IMR-90 (cell line): ENCODE measurements around the gene OCIAD1. TPM values are rescaled to one million over a fixed set of nuclear protein-coding genes. Genes with fewer than 3 reads are reported as not detected.

ENCODE experiments used
- ATAC-seq: fragments of 200-7000 bp; cut with Tn5 transposase; 2 replicates; pipeline ENCODE4 v1.9.1; 2020; ENCODE audit warnings: low read depth, mild to moderate bottlenecking, moderate library complexity
- BruUV-seq: library from RNA; stranded (reverse); fragments of 400-500 nt; replicated peaks from 2 replicates; lab custom pipeline; 2021; lab: Mats Ljungman, UMichigan
- CTCF ChIA-PET: fragments of 300-600 bp; formaldehyde crosslinking; extraction: SDS; loops from one replicate; lab custom pipeline; 2021; ENCODE audit warnings: antibody characterized with exemption; lab: Yijun Ruan, JAX
- POLR2A ChIA-PET: fragments of 300-600 bp; sonication (Branson Sonifier 250); formaldehyde crosslinking; loops from one replicate; lab custom pipeline; 2022; ENCODE audit warnings: antibody characterized with exemption; ENCODE audit not compliant: unreplicated experiment; lab: Charles Lee
- DNase-seq: peaks from one replicate; pipeline ENCODE4 v3.0.0; 2013
- H2AFZ ChIP-seq: replicated peaks from 2 replicates; pipeline ENCODE3; 2013; ENCODE audit warnings: low read length, mild to moderate bottlenecking; ENCODE audit not compliant: poor library complexity
- H2AK5ac ChIP-seq: 2 replicates; pipeline ENCODE4 v1.6.1; 2013; ENCODE audit warnings: low read depth, low read length, inconsistent platforms
- H2AK9ac ChIP-seq: replicated peaks from 2 replicates; pipeline ENCODE3; 2013; ENCODE audit warnings: mild to moderate bottlenecking, low read depth, low read length, moderate library complexity; ENCODE audit not compliant: poor library complexity
- H2BK120ac ChIP-seq: 2 replicates; pipeline ENCODE4 v1.6.1; 2013; ENCODE audit warnings: low read depth, low read length, inconsistent platforms
- H2BK15ac ChIP-seq: 3 replicates; pipeline ENCODE4 v1.6.1; 2013; ENCODE audit warnings: low read depth, low read length, inconsistent platforms
- H2BK20ac ChIP-seq: 2 replicates; pipeline ENCODE4 v1.6.1; 2013; ENCODE audit warnings: low read depth, mild to moderate bottlenecking, inconsistent platforms, low read length, moderate library complexity
- H2BK5ac ChIP-seq: 2 replicates; pipeline ENCODE4 v1.6.1; 2013; ENCODE audit warnings: mild to moderate bottlenecking, low read depth, low read length, inconsistent platforms; ENCODE audit not compliant: poor library complexity, severe bottlenecking
- H3K14ac ChIP-seq: replicated peaks from 2 replicates; pipeline ENCODE4 v1.6.1; 2013; ENCODE audit warnings: low read depth, low read length, inconsistent platforms
- H3K18ac ChIP-seq: 2 replicates; pipeline ENCODE4 v1.6.1; 2013; ENCODE audit warnings: low read depth, low read length, control low read depth
- H3K23ac ChIP-seq: 2 replicates; pipeline ENCODE4 v1.6.1; 2013; ENCODE audit warnings: low read depth, low read length, inconsistent platforms
- H3K27ac ChIP-seq: 2 replicates; pipeline ENCODE4 v1.5.1; 2013; ENCODE audit warnings: mild to moderate bottlenecking, control low read depth, low read length; ENCODE audit not compliant: insufficient read depth
- H3K27me3 ChIP-seq: 2 replicates; pipeline ENCODE4 v1.6.1; 2013; ENCODE audit warnings: low read length; ENCODE audit not compliant: control insufficient read depth, insufficient read depth
- H3K36me3 ChIP-seq: 2 replicates; pipeline ENCODE4 v1.6.1; 2013; ENCODE audit warnings: low read length, mixed read lengths; ENCODE audit not compliant: control insufficient read depth, insufficient read depth
- H3K4ac ChIP-seq: 2 replicates; pipeline ENCODE4 v1.6.1; 2013; ENCODE audit warnings: low read depth, low read length, inconsistent platforms
- H3K4me1 ChIP-seq: 2 replicates; pipeline ENCODE4 v1.6.1; 2013; ENCODE audit warnings: low read length, mixed read lengths; ENCODE audit not compliant: control insufficient read depth, insufficient read depth
- H3K4me2 ChIP-seq: 2 replicates; pipeline ENCODE4 v1.6.1; 2013; ENCODE audit warnings: low read depth, mild to moderate bottlenecking, control low read depth, low read length, moderate library complexity
- H3K4me3 ChIP-seq: 2 replicates; pipeline ENCODE4 v1.5.1; 2013; ENCODE audit warnings: low read depth, mild to moderate bottlenecking, control low read depth, low read length, moderate library complexity; ENCODE audit not compliant: insufficient read depth
- H3K56ac ChIP-seq: 2 replicates; pipeline ENCODE4 v1.6.1; 2013; ENCODE audit warnings: low read length, inconsistent platforms; ENCODE audit not compliant: insufficient read depth; ENCODE audit errors: extremely low read depth
- H3K79me1 ChIP-seq, 2 experiments: 2 replicates each; pipeline ENCODE4 v1.6.1; 2013; ENCODE audit warnings: low read length in 2 of 2, inconsistent platforms in 1 of 2, low read depth in 1 of 2
- H3K9ac ChIP-seq: 2 replicates; pipeline ENCODE4 v1.6.1; 2013; ENCODE audit warnings: low read depth, low read length, control low read depth
- H3K9me1 ChIP-seq: 2 replicates; pipeline ENCODE4 v1.6.1; 2013; ENCODE audit warnings: low read length, inconsistent platforms; ENCODE audit not compliant: insufficient read depth
- H3K9me3 ChIP-seq: 2 replicates; pipeline ENCODE4 v1.6.1; 2013; ENCODE audit warnings: low read length; ENCODE audit not compliant: control insufficient read depth, insufficient read depth
- H4K20me1 ChIP-seq: 2 replicates; pipeline ENCODE4 v1.6.1; 2013; ENCODE audit warnings: low read length, inconsistent platforms; ENCODE audit not compliant: insufficient read depth
- H4K5ac ChIP-seq: 2 replicates; pipeline ENCODE4 v1.6.1; 2013; ENCODE audit warnings: mild to moderate bottlenecking, low read depth, low read length, control low read depth
- H4K8ac ChIP-seq, 2 experiments: 2 replicates each; pipeline ENCODE4 v1.6.1; 2013; ENCODE audit warnings: low read depth in 2 of 2, low read length in 2 of 2, control low read depth in 1 of 2, inconsistent platforms in 1 of 2
- H4K91ac ChIP-seq: 2 replicates; pipeline ENCODE4 v1.6.1; 2013; ENCODE audit warnings: low read depth, low read length, inconsistent platforms; ENCODE audit not compliant: insufficient read depth
- BHLHE40 ChIP-seq: fragments of 150-350 bp; IDR thresholded peaks from 2 replicates; pipeline ENCODE4 v1.6.1; 2016; ENCODE audit warnings: mild to moderate bottlenecking, low read depth, low read length
- CEBPB ChIP-seq: IDR thresholded peaks from 2 replicates; pipeline ENCODE4 v1.6.1; 2012; ENCODE audit warnings: low read depth, low read length, improper control_type of control experiment
- FOS ChIP-seq: fragments of 150-350 bp; IDR thresholded peaks from 2 replicates; pipeline ENCODE4 v1.6.1; 2016; ENCODE audit warnings: low read depth, low read length
- MAZ ChIP-seq: IDR thresholded peaks from 2 replicates; pipeline ENCODE4 v1.6.1; 2012; ENCODE audit warnings: low read depth, mild to moderate bottlenecking, low read length, improper control_type of control experiment, moderate library complexity, borderline replicate concordance
- NFE2L2 ChIP-seq: fragments of 150-350 bp; IDR thresholded peaks from 2 replicates; pipeline ENCODE4 v1.6.1; 2016; ENCODE audit warnings: low read depth, mild to moderate bottlenecking, low read length
- RAD21 ChIP-seq: IDR thresholded peaks from 2 replicates; pipeline ENCODE4 v1.6.1; 2012; ENCODE audit warnings: low read length, improper control_type of control experiment
- RCOR1 ChIP-seq: IDR thresholded peaks from 2 replicates; pipeline ENCODE4 v1.6.1; 2012; ENCODE audit warnings: mild to moderate bottlenecking, low read length, improper control_type of control experiment; ENCODE audit not compliant: insufficient replicate concordance
- RFX5 ChIP-seq: IDR thresholded peaks from 2 replicates; pipeline ENCODE4 v1.8.0; 2012; ENCODE audit warnings: low read depth, mild to moderate bottlenecking, low read length, moderate library complexity
- SMC3 ChIP-seq: fragments of 150-350 bp; IDR thresholded peaks from 2 replicates; pipeline ENCODE4 v1.6.1; 2016; ENCODE audit warnings: low read depth, mild to moderate bottlenecking, antibody characterized with exemption, low read length, moderate library complexity
- WGBS, 2 experiments: methylation state at CpG; one replicate each; pipeline versions ENCODE4 v1.1.5 to v1.1.7; 2013; ENCODE audit warnings: missing lambda C conversion rate in 2 of 2; ENCODE audit not compliant: insufficient read length in 1 of 2; ENCODE audit errors: extremely low coverage in 2 of 2; 5-methylcytosine and 5-hydroxymethylcytosine counted together
- dilution Hi-C: fragments of 300-500 bp; cut with HindIII; formaldehyde crosslinking; loops from one replicate; pipeline ENCODE4 v1.14.3; 2018; ENCODE audit warnings: low sequenced_read_pairs; ENCODE audit not compliant: unreplicated experiment
- in situ Hi-C: fragments of 300-500 bp; cut with MboI; formaldehyde crosslinking; loops from 3 replicates; pipeline ENCODE4 v1.14.3; 2019; ENCODE audit warnings: low sequenced_read_pairs, inconsistent platforms, mixed read lengths
- intact Hi-C: fragments of 100-400 bp; cut with micrococcal nuclease; formaldehyde crosslinking; loops from 2 replicates; pipeline ENCODE4 v1.10.0; 2022
- polyA plus RNA-seq, 3 experiments: library from polyadenylated mRNA; depleted of rRNA; stranded (reverse); fragments of >200 nt; gene quantifications; 2 replicates each; pipeline ENCODE4 v1.2.3, GENCODE V29; 2012; ENCODE audit warnings: low replicate concordance in 1 of 3
- total RNA-seq: library from RNA; depleted of rRNA; stranded (reverse); fragments of >200 nt; gene quantifications from 2 replicates; pipeline ENCODE4 v1.2.3, GENCODE V29; 2012
- TF ChIP-seq, protein P1 (sequence below): conservative IDR thresholded peaks from 2 replicates; pipeline ENCODE4 v1.5.1; 2012; ENCODE audit warnings: mild to moderate bottlenecking, low read depth, low read length, improper control_type of control experiment

Gene OCIAD1
- total and polyA plus RNA-seq, 2 of the 4 experiments (the other 2 are of a cell fraction): 86.9 to 112 TPM

DNA sequence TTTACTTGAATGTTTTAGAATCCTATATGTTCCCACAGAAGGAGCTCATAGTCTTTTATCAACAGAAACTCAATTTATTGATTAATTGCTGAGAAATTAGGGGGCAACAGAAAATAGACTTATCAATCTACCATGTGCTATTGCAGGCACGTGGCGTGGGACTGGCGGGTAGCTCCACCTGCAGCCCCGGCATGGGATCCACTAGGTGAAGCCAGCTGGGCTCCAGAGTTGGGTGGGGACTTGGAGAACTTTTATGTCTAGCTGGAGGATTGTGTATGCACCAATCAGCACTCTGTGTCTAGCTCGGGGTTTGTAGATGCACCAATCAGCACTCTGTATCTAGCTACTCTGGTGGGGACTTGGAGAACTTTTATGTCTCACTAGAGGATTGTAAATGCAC is 3.3 kb upstream of the OCIAD1 start:
- POLR2A ChIA-PET: no interaction called here
- Histone ChIP-seq H3K4ac (no peak overlapping the region), H3K56ac (no peak overlapping the region), H4K5ac (no peak overlapping the region), H3K14ac (no peak overlapping the region), H3K4me2 (no peak overlapping the region), H4K20me1 (no peaks in the 10 kb centered on the region), H3K4me1 (no peaks in the 10 kb centered on the region), H2AK9ac (no peak overlapping the region), H4K8ac (no peak overlapping the region), H3K27me3 (no peaks in the 10 kb centered on the region), H4K91ac (no peak overlapping the region), H2BK120ac (no peak overlapping the region), H3K18ac (no peak overlapping the region), H3K9ac (no peak overlapping the region), H2AK5ac (no peak overlapping the region), H3K9me1 (peaks cover 2% of the 10 kb centered on the region; the same call in 1 of the 2 replicates), H3K23ac (no peak overlapping the region), H3K4me3 (no peak overlapping the region), H2BK20ac (no peak overlapping the region), H2BK5ac (no peak overlapping the region), H2AFZ (no peak overlapping the region), H3K27ac (no peak overlapping the region), H3K36me3 (no peaks in the 10 kb centered on the region), H3K79me1 (peaks cover 0 to 9% of the 10 kb centered on the region in 2 experiments; a peak in 2 of 4 replicates), H2BK15ac (no peak overlapping the region), H3K9me3 (no peaks in the 10 kb centered on the region)
- intact Hi-C loops (no loop called here), dilution Hi-C loops (no loop called here), in situ Hi-C loops (loop anchor here (5.0 to 25.0 kb wide), 3 partner anchors 45 to 240 kb away; partner anchors contain the start of gene FRYL)
- TF ChIP-seq SMC3 (no peak), FOS (no peak), RFX5 (no peak), MAZ (no peak), NFE2L2 (no peak), CEBPB (no peak), RCOR1 (no peak), RAD21 (no peak), BHLHE40 (no peak)
- TF ChIP-seq, protein P1, sequence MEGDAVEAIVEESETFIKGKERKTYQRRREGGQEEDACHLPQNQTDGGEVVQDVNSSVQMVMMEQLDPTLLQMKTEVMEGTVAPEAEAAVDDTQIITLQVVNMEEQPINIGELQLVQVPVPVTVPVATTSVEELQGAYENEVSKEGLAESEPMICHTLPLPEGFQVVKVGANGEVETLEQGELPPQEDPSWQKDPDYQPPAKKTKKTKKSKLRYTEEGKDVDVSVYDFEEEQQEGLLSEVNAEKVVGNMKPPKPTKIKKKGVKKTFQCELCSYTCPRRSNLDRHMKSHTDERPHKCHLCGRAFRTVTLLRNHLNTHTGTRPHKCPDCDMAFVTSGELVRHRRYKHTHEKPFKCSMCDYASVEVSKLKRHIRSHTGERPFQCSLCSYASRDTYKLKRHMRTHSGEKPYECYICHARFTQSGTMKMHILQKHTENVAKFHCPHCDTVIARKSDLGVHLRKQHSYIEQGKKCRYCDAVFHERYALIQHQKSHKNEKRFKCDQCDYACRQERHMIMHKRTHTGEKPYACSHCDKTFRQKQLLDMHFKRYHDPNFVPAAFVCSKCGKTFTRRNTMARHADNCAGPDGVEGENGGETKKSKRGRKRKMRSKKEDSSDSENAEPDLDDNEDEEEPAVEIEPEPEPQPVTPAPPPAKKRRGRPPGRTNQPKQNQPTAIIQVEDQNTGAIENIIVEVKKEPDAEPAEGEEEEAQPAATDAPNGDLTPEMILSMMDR: no peak
- no TSS peak for BruUV-seq
- CTCF ChIA-PET: no interaction called here
- no CpG with 5 or more reads among the region's 5 CpGs for WGBS, 2 experiments
- no peak for ATAC-seq
- DNase-seq: no peak
